ENCODE results near the gene ING4. TPM values are rescaled to one million over a fixed set of nuclear protein-coding genes. Genes with fewer than 3 reads are reported as not detected.

The ING4 gene
- polyA plus RNA-seq, 2 of the 4 experiments (the other 2 are of a cell fraction), result 19.5 to 36.5 TPM

- ATAC-seq (no peak), FAIRE-seq (no peak), DNase-seq (ENCODE audit: low read depth in 1 of 2, low spot score in 1 of 2) (no peak)
- POLR2A ChIA-PET, result no interaction called here
- Histone ChIP-seq H3K4me2 (no peak overlapping the region), H3K27ac (no peak overlapping the region), H3K4me3 (no peak overlapping the region), H3K4me1 (peaks cover 8% of the 10 kb centered on the region; the same call in 1 of the 3 replicates), H3K9me3 (no peaks in the 10 kb centered on the region)
- CTCF ChIA-PET, result interaction anchor here (0.9 to 2.1 kb wide), 10 partner anchors 11 to 125 kb away, joined by 3 to 9 read pairs (median 4); no protein-coding TSS in a partner anchor
- TF ChIP-seq TFCP2L1 (CRISPR knock-in tag; IDR thresholded peaks at IDR 0.05) (no peak), CHD2 (IDR thresholded peaks at IDR 0.05; ENCODE audit: low read length, partially characterized antibody) (no peak), EHF (CRISPR knock-in tag; IDR thresholded peaks at IDR 0.05) (no peak), HEYL (CRISPR knock-in tag; IDR thresholded peaks at IDR 0.05) (no peak)
- TF ChIP-seq, protein P1, sequence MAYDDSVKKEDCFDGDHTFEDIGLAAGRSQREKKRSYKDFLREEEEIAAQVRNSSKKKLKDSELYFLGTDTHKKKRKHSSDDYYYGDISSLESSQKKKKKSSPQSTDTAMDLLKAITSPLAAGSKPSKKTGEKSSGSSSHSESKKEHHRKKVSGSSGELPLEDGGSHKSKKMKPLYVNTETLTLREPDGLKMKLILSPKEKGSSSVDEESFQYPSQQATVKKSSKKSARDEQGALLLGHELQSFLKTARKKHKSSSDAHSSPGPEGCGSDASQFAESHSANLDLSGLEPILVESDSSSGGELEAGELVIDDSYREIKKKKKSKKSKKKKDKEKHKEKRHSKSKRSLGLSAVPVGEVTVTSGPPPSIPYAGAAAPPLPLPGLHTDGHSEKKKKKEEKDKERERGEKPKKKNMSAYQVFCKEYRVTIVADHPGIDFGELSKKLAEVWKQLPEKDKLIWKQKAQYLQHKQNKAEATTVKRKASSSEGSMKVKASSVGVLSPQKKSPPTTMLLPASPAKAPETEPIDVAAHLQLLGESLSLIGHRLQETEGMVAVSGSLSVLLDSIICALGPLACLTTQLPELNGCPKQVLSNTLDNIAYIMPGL (CRISPR knock-in tag; IDR thresholded peaks at IDR 0.05; ENCODE audit: borderline replicate concordance), result no peak
- 47% methylated on average over 8 of the region's 11 CpGs for WGBS (ENCODE audit: missing lambda C conversion rate)
Observed at GRCh38 chr12:6695313-6696045, 32.6 kb upstream of the ING4 start.

DNA sequence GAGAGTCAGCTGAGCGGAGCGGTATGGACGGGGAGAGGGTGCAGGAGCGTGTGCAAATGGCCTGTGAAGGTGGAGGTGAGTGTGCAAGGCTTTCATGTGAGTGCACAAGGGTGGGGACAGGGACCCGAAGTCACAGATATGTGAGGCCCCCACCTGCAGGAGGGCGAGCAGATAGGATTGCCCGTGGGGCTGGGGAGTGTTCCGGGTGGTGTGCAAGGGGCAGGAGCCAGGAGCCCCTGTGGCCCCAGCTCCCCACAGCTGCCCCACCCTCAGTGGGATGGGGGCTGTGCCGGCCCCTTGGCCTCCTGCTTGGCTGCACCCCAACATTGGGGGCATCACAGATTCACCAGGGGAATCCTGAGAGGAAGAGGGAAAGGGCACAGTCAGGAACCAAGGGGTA, 31.8 kb upstream of the ING4 start:
- ATAC-seq (no peak), FAIRE-seq (no peak), DNase-seq (ENCODE audit: low read depth in 1 of 2, low spot score in 1 of 2) (no peak)
- Histone ChIP-seq H3K4me1 (peaks cover 7% of the 10 kb centered on the region; the same call in 1 of the 3 replicates), H3K4me3 (no peak overlapping the region), H3K27ac (no peak overlapping the region), H3K4me2 (no peak overlapping the region), H3K9me3 (no peaks in the 10 kb centered on the region)
- WGBS (ENCODE audit: missing lambda C conversion rate), result 68% methylated on average over 9 of the region's 9 CpGs
- CTCF ChIA-PET, result interaction anchor here (0.7 to 3.3 kb wide), 5 partner anchors 10 to 76 kb away, joined by 3 to 9 read pairs (median 3); no protein-coding TSS in a partner anchor
- POLR2A ChIA-PET, result interaction anchor here (1.1 kb wide), 1 partner anchor 10 kb away, joined by 3 read pairs; no protein-coding TSS in a partner anchor
- TF ChIP-seq MAFK (IDR thresholded peaks at IDR 0.05; ENCODE audit: partially characterized antibody) (no peak), GATA3 (IDR thresholded peaks at IDR 0.05; ENCODE audit: borderline replicate concordance) (no peak), EHF (CRISPR knock-in tag; IDR thresholded peaks at IDR 0.05) (no peak), NR3C1 (IDR thresholded peaks at IDR 0.05) (no peak), HDAC2 (IDR thresholded peaks at IDR 0.05) (no peak), JUN (IDR thresholded peaks at IDR 0.05) (no peak), NPAS2 (CRISPR knock-in tag; IDR thresholded peaks at IDR 0.05; ENCODE audit: borderline replicate concordance) (no peak), FOXS1 (CRISPR knock-in tag; IDR thresholded peaks at IDR 0.05) (no peak), ATOH8 (CRISPR knock-in tag; IDR thresholded peaks at IDR 0.05; ENCODE audit: low read depth) (no peak), HOXB13 (CRISPR knock-in tag; IDR thresholded peaks at IDR 0.05; ENCODE audit: low read depth) (no peak), ZC3H11A (IDR thresholded peaks at IDR 0.05) (no peak), ZNF302 (CRISPR knock-in tag; IDR thresholded peaks at IDR 0.05) (no peak), CHD4 (IDR thresholded peaks at IDR 0.05; ENCODE audit: borderline replicate concordance) (no peak), CHD2 (IDR thresholded peaks at IDR 0.05; ENCODE audit: low read length, partially characterized antibody) (no peak), HOXB5 (CRISPR knock-in tag; IDR thresholded peaks at IDR 0.05) (no peak), KDM5A (IDR thresholded peaks at IDR 0.05) (no peak), EP300 (IDR thresholded peaks at IDR 0.05) (no peak), ZFP36 (IDR thresholded peaks at IDR 0.05; ENCODE audit: borderline replicate concordance, partially characterized antibody) (no peak)
- TF ChIP-seq, protein P2, sequence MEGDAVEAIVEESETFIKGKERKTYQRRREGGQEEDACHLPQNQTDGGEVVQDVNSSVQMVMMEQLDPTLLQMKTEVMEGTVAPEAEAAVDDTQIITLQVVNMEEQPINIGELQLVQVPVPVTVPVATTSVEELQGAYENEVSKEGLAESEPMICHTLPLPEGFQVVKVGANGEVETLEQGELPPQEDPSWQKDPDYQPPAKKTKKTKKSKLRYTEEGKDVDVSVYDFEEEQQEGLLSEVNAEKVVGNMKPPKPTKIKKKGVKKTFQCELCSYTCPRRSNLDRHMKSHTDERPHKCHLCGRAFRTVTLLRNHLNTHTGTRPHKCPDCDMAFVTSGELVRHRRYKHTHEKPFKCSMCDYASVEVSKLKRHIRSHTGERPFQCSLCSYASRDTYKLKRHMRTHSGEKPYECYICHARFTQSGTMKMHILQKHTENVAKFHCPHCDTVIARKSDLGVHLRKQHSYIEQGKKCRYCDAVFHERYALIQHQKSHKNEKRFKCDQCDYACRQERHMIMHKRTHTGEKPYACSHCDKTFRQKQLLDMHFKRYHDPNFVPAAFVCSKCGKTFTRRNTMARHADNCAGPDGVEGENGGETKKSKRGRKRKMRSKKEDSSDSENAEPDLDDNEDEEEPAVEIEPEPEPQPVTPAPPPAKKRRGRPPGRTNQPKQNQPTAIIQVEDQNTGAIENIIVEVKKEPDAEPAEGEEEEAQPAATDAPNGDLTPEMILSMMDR (IDR thresholded peaks at IDR 0.05), result no peak
- TF ChIP-seq, protein P3, sequence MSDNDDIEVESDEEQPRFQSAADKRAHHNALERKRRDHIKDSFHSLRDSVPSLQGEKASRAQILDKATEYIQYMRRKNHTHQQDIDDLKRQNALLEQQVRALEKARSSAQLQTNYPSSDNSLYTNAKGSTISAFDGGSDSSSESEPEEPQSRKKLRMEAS (IDR thresholded peaks at IDR 0.05), result no peak

All from A549 (cell line).